IMR-90 (cell line): ENCODE results near the gene TBC1D10A. TPM values are rescaled to one million over a fixed set of nuclear protein-coding genes. Genes with fewer than 3 reads are reported as not detected.

Experiments
- ATAC-seq: fragments of 200-7000 bp; cut with Tn5 transposase; 2 replicates; pipeline ENCODE4 v1.9.1; 2020; ENCODE audit warnings: low read depth, mild to moderate bottlenecking, moderate library complexity
- BruUV-seq: library from RNA; stranded (reverse); fragments of 400-500 nt; replicated peaks from 2 replicates; lab custom pipeline; 2021; lab: Mats Ljungman, UMichigan
- CTCF ChIA-PET: fragments of 300-600 bp; formaldehyde crosslinking; extraction: SDS; loops from one replicate; lab custom pipeline; 2021; ENCODE audit warnings: antibody characterized with exemption; lab: Yijun Ruan, JAX
- POLR2A ChIA-PET: fragments of 300-600 bp; sonication (Branson Sonifier 250); formaldehyde crosslinking; loops from one replicate; lab custom pipeline; 2022; ENCODE audit warnings: antibody characterized with exemption; ENCODE audit not compliant: unreplicated experiment; lab: Charles Lee
- DNase-seq: peaks from one replicate; pipeline ENCODE4 v3.0.0; 2013
- H2AFZ ChIP-seq: replicated peaks from 2 replicates; pipeline ENCODE3; 2013; ENCODE audit warnings: low read length, mild to moderate bottlenecking; ENCODE audit not compliant: poor library complexity
- H2AK5ac ChIP-seq: 2 replicates; pipeline ENCODE4 v1.6.1; 2013; ENCODE audit warnings: low read depth, low read length, inconsistent platforms
- H2AK9ac ChIP-seq: replicated peaks from 2 replicates; pipeline ENCODE3; 2013; ENCODE audit warnings: mild to moderate bottlenecking, low read depth, low read length, moderate library complexity; ENCODE audit not compliant: poor library complexity
- H2BK120ac ChIP-seq: 2 replicates; pipeline ENCODE4 v1.6.1; 2013; ENCODE audit warnings: low read depth, low read length, inconsistent platforms
- H2BK15ac ChIP-seq: 3 replicates; pipeline ENCODE4 v1.6.1; 2013; ENCODE audit warnings: low read depth, low read length, inconsistent platforms
- H2BK20ac ChIP-seq: 2 replicates; pipeline ENCODE4 v1.6.1; 2013; ENCODE audit warnings: low read depth, mild to moderate bottlenecking, inconsistent platforms, low read length, moderate library complexity
- H2BK5ac ChIP-seq: 2 replicates; pipeline ENCODE4 v1.6.1; 2013; ENCODE audit warnings: mild to moderate bottlenecking, low read depth, low read length, inconsistent platforms; ENCODE audit not compliant: poor library complexity, severe bottlenecking
- H3K14ac ChIP-seq: replicated peaks from 2 replicates; pipeline ENCODE4 v1.6.1; 2013; ENCODE audit warnings: low read depth, low read length, inconsistent platforms
- H3K18ac ChIP-seq: 2 replicates; pipeline ENCODE4 v1.6.1; 2013; ENCODE audit warnings: low read depth, low read length, control low read depth
- H3K23ac ChIP-seq: 2 replicates; pipeline ENCODE4 v1.6.1; 2013; ENCODE audit warnings: low read depth, low read length, inconsistent platforms
- H3K27ac ChIP-seq: 2 replicates; pipeline ENCODE4 v1.5.1; 2013; ENCODE audit warnings: mild to moderate bottlenecking, control low read depth, low read length; ENCODE audit not compliant: insufficient read depth
- H3K27me3 ChIP-seq: 2 replicates; pipeline ENCODE4 v1.6.1; 2013; ENCODE audit warnings: low read length; ENCODE audit not compliant: control insufficient read depth, insufficient read depth
- H3K36me3 ChIP-seq: 2 replicates; pipeline ENCODE4 v1.6.1; 2013; ENCODE audit warnings: low read length, mixed read lengths; ENCODE audit not compliant: control insufficient read depth, insufficient read depth
- H3K4ac ChIP-seq: 2 replicates; pipeline ENCODE4 v1.6.1; 2013; ENCODE audit warnings: low read depth, low read length, inconsistent platforms
- H3K4me1 ChIP-seq: 2 replicates; pipeline ENCODE4 v1.6.1; 2013; ENCODE audit warnings: low read length, mixed read lengths; ENCODE audit not compliant: control insufficient read depth, insufficient read depth
- H3K4me2 ChIP-seq: 2 replicates; pipeline ENCODE4 v1.6.1; 2013; ENCODE audit warnings: low read depth, mild to moderate bottlenecking, control low read depth, low read length, moderate library complexity
- H3K4me3 ChIP-seq: 2 replicates; pipeline ENCODE4 v1.5.1; 2013; ENCODE audit warnings: low read depth, mild to moderate bottlenecking, control low read depth, low read length, moderate library complexity; ENCODE audit not compliant: insufficient read depth
- H3K56ac ChIP-seq: 2 replicates; pipeline ENCODE4 v1.6.1; 2013; ENCODE audit warnings: low read length, inconsistent platforms; ENCODE audit not compliant: insufficient read depth; ENCODE audit errors: extremely low read depth
- H3K79me1 ChIP-seq, 2 experiments: 2 replicates each; pipeline ENCODE4 v1.6.1; 2013; ENCODE audit warnings: low read length in 2 of 2, inconsistent platforms in 1 of 2, low read depth in 1 of 2
- H3K9ac ChIP-seq: 2 replicates; pipeline ENCODE4 v1.6.1; 2013; ENCODE audit warnings: low read depth, low read length, control low read depth
- H3K9me1 ChIP-seq: 2 replicates; pipeline ENCODE4 v1.6.1; 2013; ENCODE audit warnings: low read length, inconsistent platforms; ENCODE audit not compliant: insufficient read depth
- H3K9me3 ChIP-seq: 2 replicates; pipeline ENCODE4 v1.6.1; 2013; ENCODE audit warnings: low read length; ENCODE audit not compliant: control insufficient read depth, insufficient read depth
- H4K20me1 ChIP-seq: 2 replicates; pipeline ENCODE4 v1.6.1; 2013; ENCODE audit warnings: low read length, inconsistent platforms; ENCODE audit not compliant: insufficient read depth
- H4K5ac ChIP-seq: 2 replicates; pipeline ENCODE4 v1.6.1; 2013; ENCODE audit warnings: mild to moderate bottlenecking, low read depth, low read length, control low read depth
- H4K8ac ChIP-seq, 2 experiments: 2 replicates each; pipeline ENCODE4 v1.6.1; 2013; ENCODE audit warnings: low read depth in 2 of 2, low read length in 2 of 2, control low read depth in 1 of 2, inconsistent platforms in 1 of 2
- H4K91ac ChIP-seq: 2 replicates; pipeline ENCODE4 v1.6.1; 2013; ENCODE audit warnings: low read depth, low read length, inconsistent platforms; ENCODE audit not compliant: insufficient read depth
- BHLHE40 ChIP-seq: fragments of 150-350 bp; IDR thresholded peaks from 2 replicates; pipeline ENCODE4 v1.6.1; 2016; ENCODE audit warnings: mild to moderate bottlenecking, low read depth, low read length
- CEBPB ChIP-seq: IDR thresholded peaks from 2 replicates; pipeline ENCODE4 v1.6.1; 2012; ENCODE audit warnings: low read depth, low read length, improper control_type of control experiment
- CHD1 ChIP-seq: IDR thresholded peaks from 2 replicates; pipeline ENCODE4 v1.6.1; 2012; ENCODE audit warnings: low read depth, low read length, improper control_type of control experiment
- FOS ChIP-seq: fragments of 150-350 bp; IDR thresholded peaks from 2 replicates; pipeline ENCODE4 v1.6.1; 2016; ENCODE audit warnings: low read depth, low read length
- MAZ ChIP-seq: IDR thresholded peaks from 2 replicates; pipeline ENCODE4 v1.6.1; 2012; ENCODE audit warnings: low read depth, mild to moderate bottlenecking, low read length, improper control_type of control experiment, moderate library complexity, borderline replicate concordance
- MXI1 ChIP-seq: IDR thresholded peaks from 2 replicates; pipeline ENCODE4 v1.6.1; 2012; ENCODE audit warnings: low read depth, mild to moderate bottlenecking, low read length, moderate library complexity, borderline replicate concordance
- NFE2L2 ChIP-seq: fragments of 150-350 bp; IDR thresholded peaks from 2 replicates; pipeline ENCODE4 v1.6.1; 2016; ENCODE audit warnings: low read depth, mild to moderate bottlenecking, low read length
- POLR2A ChIP-seq: IDR thresholded peaks from 2 replicates; pipeline ENCODE4 v1.6.1; 2012; ENCODE audit warnings: mild to moderate bottlenecking, low read depth, low read length
- RAD21 ChIP-seq: IDR thresholded peaks from 2 replicates; pipeline ENCODE4 v1.6.1; 2012; ENCODE audit warnings: low read length, improper control_type of control experiment
- RCOR1 ChIP-seq: IDR thresholded peaks from 2 replicates; pipeline ENCODE4 v1.6.1; 2012; ENCODE audit warnings: mild to moderate bottlenecking, low read length, improper control_type of control experiment; ENCODE audit not compliant: insufficient replicate concordance
- RFX5 ChIP-seq: IDR thresholded peaks from 2 replicates; pipeline ENCODE4 v1.8.0; 2012; ENCODE audit warnings: low read depth, mild to moderate bottlenecking, low read length, moderate library complexity
- SMC3 ChIP-seq: fragments of 150-350 bp; IDR thresholded peaks from 2 replicates; pipeline ENCODE4 v1.6.1; 2016; ENCODE audit warnings: low read depth, mild to moderate bottlenecking, antibody characterized with exemption, low read length, moderate library complexity
- WGBS, 2 experiments: methylation state at CpG; one replicate each; pipeline versions ENCODE4 v1.1.5 to v1.1.7; 2013; ENCODE audit warnings: missing lambda C conversion rate in 2 of 2; ENCODE audit not compliant: insufficient read length in 1 of 2; ENCODE audit errors: extremely low coverage in 2 of 2; 5-methylcytosine and 5-hydroxymethylcytosine counted together
- dilution Hi-C: fragments of 300-500 bp; cut with HindIII; formaldehyde crosslinking; loops from one replicate; pipeline ENCODE4 v1.14.3; 2018; ENCODE audit warnings: low sequenced_read_pairs; ENCODE audit not compliant: unreplicated experiment
- in situ Hi-C: fragments of 300-500 bp; cut with MboI; formaldehyde crosslinking; loops from 3 replicates; pipeline ENCODE4 v1.14.3; 2019; ENCODE audit warnings: low sequenced_read_pairs, inconsistent platforms, mixed read lengths
- intact Hi-C: fragments of 100-400 bp; cut with micrococcal nuclease; formaldehyde crosslinking; loops from 2 replicates; pipeline ENCODE4 v1.10.0; 2022
- polyA plus RNA-seq, 3 experiments: library from polyadenylated mRNA; depleted of rRNA; stranded (reverse); fragments of >200 nt; gene quantifications; 2 replicates each; pipeline ENCODE4 v1.2.3, GENCODE V29; 2012; ENCODE audit warnings: low replicate concordance in 1 of 3
- total RNA-seq: library from RNA; depleted of rRNA; stranded (reverse); fragments of >200 nt; gene quantifications from 2 replicates; pipeline ENCODE4 v1.2.3, GENCODE V29; 2012
- TF ChIP-seq, protein P1 (sequence below): fragments of 150-350 bp; IDR thresholded peaks from 2 replicates; pipeline ENCODE4 v1.6.1; 2017; ENCODE audit warnings: mild to moderate bottlenecking, antibody characterized with exemption, low read length, low read depth
- TF ChIP-seq, protein P2 (sequence below): fragments of 150-350 bp; IDR thresholded peaks from 2 replicates; pipeline ENCODE4 v1.6.1; 2016; ENCODE audit warnings: low read depth, mild to moderate bottlenecking, low read length, moderate library complexity, borderline replicate concordance
- TF ChIP-seq, protein P3 (sequence below): conservative IDR thresholded peaks from 2 replicates; pipeline ENCODE4 v1.5.1; 2012; ENCODE audit warnings: mild to moderate bottlenecking, low read depth, low read length, improper control_type of control experiment

The TBC1D10A gene
- total and polyA plus RNA-seq, 2 of the 4 experiments (the other 2 are of a cell fraction) = 16.3 to 33.1 TPM

DNA sequence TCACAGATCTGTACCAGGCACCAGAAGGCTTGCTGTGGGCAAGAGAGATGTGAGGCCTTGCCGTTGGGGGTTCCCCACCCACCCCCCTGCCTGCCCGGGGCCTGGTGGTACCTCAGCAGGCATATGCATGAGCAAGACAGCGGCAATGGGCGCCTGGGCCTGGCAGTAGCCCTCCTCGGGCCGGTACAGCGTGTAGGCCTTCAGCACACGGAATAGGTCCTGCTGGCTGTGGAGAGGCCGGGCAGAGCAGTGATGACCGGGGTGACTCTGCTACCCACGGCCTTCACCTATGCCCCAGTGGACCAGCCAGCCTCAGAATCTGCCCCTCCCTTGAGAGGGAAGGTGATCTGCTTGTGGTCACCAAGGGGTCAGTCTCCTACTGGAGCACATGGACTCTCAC, 31.9 kb downstream of the TBC1D10A start:
- peaks cover 6% of the 10 kb centered on the region for H3K9me1 ChIP-seq
- H3K14ac ChIP-seq = no peak overlapping the region
- H2AFZ ChIP-seq = no peak overlapping the region
- DNase-seq = no peak
- no peak overlapping the region for H3K23ac ChIP-seq
- in situ Hi-C loops (no loop called here), dilution Hi-C loops (no loop called here), intact Hi-C loops (no loop called here)
- no peaks in the 10 kb centered on the region for H3K9me3 ChIP-seq
- ChIA-PET CTCF (no interaction called here), POLR2A (no interaction called here)
- no peak overlapping the region for H2AK9ac ChIP-seq
- no peak for ATAC-seq
- peaks cover 34% of the 10 kb centered on the region for H4K20me1 ChIP-seq
- no peak overlapping the region for H4K8ac ChIP-seq
- WGBS, 2 experiments = 100% methylated on average over 5 of the region's 11 CpGs; no CpG with 5 or more reads in 1 of the 2 experiments
- H2BK5ac ChIP-seq = no peak overlapping the region
- no peaks in the 10 kb centered on the region for H3K27me3 ChIP-seq
- no peak overlapping the region for H4K91ac ChIP-seq
- no peak overlapping the region for H3K18ac ChIP-seq
- no peak overlapping the region for H3K4ac ChIP-seq
- no peak overlapping the region for H2AK5ac ChIP-seq
- H3K36me3 ChIP-seq = peaks cover 76% of the 10 kb centered on the region
- no peak overlapping the region for H3K56ac ChIP-seq
- no peak overlapping the region for H3K27ac ChIP-seq
- H3K79me1 ChIP-seq = peaks cover 4 to 11% of the 10 kb centered on the region in 2 experiments; a peak in 3 of 4 replicates
- H2BK120ac ChIP-seq = no peak overlapping the region
- H3K9ac ChIP-seq = no peak overlapping the region
- TF ChIP-seq CHD1 = no peak
- no peak for TF ChIP-seq CEBPB
- TF ChIP-seq, protein P1, sequence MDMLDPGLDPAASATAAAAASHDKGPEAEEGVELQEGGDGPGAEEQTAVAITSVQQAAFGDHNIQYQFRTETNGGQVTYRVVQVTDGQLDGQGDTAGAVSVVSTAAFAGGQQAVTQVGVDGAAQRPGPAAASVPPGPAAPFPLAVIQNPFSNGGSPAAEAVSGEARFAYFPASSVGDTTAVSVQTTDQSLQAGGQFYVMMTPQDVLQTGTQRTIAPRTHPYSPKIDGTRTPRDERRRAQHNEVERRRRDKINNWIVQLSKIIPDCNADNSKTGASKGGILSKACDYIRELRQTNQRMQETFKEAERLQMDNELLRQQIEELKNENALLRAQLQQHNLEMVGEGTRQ = no peak
- TF ChIP-seq NFE2L2 = no peak
- TF ChIP-seq RAD21 = no peak
- no peak for TF ChIP-seq POLR2A
- no peak for TF ChIP-seq MAZ
- no peak for TF ChIP-seq BHLHE40
- TF ChIP-seq, protein P2, sequence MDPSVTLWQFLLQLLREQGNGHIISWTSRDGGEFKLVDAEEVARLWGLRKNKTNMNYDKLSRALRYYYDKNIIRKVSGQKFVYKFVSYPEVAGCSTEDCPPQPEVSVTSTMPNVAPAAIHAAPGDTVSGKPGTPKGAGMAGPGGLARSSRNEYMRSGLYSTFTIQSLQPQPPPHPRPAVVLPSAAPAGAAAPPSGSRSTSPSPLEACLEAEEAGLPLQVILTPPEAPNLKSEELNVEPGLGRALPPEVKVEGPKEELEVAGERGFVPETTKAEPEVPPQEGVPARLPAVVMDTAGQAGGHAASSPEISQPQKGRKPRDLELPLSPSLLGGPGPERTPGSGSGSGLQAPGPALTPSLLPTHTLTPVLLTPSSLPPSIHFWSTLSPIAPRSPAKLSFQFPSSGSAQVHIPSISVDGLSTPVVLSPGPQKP = no peak
- no peak for TF ChIP-seq RCOR1
- no peak for TF ChIP-seq RFX5
- no peak for TF ChIP-seq SMC3
- TF ChIP-seq, protein P3, sequence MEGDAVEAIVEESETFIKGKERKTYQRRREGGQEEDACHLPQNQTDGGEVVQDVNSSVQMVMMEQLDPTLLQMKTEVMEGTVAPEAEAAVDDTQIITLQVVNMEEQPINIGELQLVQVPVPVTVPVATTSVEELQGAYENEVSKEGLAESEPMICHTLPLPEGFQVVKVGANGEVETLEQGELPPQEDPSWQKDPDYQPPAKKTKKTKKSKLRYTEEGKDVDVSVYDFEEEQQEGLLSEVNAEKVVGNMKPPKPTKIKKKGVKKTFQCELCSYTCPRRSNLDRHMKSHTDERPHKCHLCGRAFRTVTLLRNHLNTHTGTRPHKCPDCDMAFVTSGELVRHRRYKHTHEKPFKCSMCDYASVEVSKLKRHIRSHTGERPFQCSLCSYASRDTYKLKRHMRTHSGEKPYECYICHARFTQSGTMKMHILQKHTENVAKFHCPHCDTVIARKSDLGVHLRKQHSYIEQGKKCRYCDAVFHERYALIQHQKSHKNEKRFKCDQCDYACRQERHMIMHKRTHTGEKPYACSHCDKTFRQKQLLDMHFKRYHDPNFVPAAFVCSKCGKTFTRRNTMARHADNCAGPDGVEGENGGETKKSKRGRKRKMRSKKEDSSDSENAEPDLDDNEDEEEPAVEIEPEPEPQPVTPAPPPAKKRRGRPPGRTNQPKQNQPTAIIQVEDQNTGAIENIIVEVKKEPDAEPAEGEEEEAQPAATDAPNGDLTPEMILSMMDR = no peak
- TF ChIP-seq FOS = no peak
- TF ChIP-seq MXI1 = no peak
- H2BK15ac ChIP-seq = no peak overlapping the region
- no peak overlapping the region for H3K4me3 ChIP-seq
- peaks cover 16% of the 10 kb centered on the region; the same call in 1 of the 2 replicates for H3K4me1 ChIP-seq
- no peak overlapping the region for H4K5ac ChIP-seq
- BruUV-seq = no TSS peak
- no peak overlapping the region for H2BK20ac ChIP-seq
- no peak overlapping the region for H3K4me2 ChIP-seq
